Measurements from ENCODE around the gene SUSD3.

The SUSD3 gene

DNA sequence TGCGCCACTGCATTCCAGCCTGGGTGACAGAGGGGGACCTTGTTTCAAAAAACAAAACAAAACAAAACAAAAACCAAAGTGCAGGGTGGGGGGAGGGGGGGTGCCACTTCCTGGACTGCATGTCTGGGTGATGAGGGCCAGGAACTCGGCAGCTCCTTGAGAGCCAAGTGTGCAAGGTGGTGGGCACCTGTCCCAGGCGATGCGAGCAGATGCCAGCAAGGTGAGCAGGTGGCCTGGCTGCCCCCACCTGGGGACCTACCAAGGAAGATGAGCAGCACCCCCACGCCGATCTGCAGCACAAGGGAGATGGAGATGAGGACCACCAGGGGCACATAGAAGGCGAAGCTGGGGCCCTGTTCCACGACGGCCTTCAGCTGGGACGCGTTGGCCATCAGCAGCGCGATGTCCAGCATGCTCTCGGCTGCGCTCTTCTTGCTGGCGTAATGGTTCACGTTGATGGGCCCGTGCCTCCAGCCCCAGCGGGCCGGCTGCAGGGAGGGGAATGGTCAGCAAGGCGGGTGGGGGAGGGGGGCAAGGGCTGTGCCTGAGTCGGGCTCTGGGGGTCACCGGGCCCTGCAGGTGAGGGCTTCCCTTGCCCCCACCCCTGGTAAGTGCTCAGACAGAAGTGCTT is 67.8 kb downstream of the SUSD3 start:
- peak; percentile 57 for DNase-seq

DNA sequence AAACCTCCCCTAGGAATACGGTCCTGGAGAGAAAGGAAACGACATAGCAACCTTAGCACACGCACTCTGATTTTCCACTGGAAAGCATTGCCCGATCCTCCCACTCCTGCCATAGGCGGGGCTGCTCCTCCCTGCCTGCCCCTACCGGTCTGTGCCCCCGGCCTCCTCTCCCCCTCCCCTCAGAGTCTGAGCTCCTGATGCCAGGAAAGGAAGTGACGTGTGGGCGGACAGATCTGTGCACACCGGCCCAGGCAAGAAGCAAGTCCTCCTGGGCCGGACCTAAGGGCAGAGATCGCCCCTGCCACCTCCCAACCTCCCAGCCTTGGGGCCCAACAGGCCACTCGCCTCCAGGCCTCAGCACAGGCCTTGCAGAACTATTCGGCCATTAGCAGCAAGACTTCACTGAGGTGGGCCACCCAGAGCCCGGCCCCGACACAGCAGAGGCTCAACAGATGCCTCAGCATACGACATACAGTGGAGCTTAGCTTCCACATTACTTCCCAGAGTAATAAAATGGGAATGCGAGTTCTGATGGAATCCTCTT is 68.4 kb downstream of the SUSD3 start:
- DNase-seq: peak; percentile 61

DNA sequence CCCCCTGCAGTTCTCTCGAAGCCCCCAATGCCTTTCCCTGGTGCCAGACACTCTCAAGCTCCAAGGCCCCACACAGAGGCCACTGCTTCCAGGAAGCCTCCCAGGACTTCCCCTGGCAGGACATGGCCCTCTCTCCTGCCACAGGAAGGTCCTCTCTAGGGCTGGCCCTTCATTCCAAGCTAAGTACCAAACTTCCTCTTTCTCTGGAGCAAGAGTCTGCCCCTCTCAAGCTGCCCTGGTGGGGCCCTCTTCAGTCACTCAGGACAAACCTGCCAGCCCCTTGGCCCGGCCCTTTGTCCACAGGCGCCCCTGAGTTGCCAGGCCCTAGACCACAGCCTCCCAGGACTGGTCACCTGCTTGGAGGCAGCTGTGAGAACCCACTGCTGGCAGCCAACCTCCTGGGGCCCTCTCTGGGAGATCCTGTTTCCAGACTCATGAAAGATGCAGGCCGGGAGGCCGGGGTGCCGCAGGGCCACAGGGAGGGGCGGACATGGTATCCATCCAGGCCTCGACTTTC is 69.0 kb downstream of the SUSD3 start:
- peak; percentile 63 for DNase-seq

DNA sequence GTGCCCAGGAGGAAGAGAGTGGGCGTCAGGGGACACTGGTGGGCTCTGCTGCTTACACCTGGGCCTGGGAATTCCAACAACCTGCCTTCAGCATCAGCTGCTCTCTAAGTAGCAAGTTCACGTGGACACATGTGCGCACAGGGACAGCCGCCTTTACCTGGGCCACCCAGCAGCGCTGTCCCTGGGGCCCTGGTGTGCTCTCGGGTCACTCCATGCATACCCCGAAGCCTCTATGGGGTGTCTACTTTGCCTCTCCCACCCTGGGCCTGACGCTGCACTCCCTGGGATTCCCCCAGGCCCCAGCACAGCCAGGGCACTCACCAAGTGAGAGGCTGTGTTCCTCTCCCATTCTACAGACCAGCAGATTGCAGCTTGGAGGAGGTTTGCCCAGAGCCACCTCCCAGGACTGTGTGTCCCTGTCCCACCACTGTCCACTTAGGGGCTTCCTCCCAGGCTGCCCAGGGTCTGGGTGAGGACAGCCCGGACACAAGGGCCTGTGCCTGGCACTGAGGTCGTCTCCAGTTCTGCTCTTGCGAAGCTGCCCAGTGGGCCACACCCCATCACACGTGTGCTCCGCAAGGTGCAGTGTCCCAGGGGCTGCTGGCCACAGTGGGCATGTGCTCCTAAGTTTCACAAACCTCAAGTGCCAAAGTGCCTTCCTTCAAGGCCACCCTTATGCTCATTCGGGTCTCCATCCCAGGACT is 69.7 kb downstream of the SUSD3 start:
- no peak for DNase-seq

DNA sequence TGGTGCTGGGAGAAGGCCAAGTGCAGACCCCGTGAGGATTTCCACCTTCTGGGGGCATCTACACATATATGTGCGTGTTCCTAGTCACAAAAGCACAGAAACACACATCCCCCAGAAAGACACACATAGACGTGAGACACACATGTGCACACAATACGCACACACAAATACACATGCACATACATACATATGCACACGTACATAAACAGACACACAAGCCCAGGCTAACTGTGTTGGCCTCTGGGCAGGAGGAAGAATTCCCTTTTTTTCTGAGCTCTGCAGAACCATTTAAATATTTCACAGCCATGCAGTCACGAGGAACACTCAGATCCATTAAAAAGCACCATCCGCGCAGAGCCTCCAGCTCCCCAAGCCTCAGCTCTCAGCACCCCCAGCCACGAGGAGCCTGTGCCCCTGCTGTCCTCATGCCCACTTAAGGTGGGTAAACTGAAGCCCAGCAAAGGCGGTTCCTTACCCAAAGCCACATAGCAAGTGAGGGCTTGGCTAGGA is 70.3 kb downstream of the SUSD3 start:
- no peak for DNase-seq

DNA sequence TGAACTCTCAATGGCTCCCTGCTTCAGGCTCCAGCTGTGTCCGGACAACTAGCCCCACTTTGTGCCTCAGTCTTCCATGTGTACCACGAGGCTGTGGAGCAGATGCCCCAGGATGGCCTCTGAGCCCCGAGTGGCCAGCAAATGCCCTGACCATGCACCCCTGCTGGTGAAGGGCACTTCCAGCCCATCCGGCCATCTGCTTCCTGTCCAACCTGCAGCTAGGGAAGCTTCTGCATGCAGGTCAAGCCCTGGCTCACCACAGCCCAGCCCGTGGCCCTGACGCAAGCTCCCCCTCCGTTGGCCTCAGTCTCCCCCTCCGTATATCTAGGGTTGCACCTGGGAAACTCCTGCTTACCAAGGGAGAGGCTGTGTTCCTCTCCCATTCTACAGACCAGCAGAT is 70.8 kb downstream of the SUSD3 start:
- DNase-seq: peak; percentile 61

DNA sequence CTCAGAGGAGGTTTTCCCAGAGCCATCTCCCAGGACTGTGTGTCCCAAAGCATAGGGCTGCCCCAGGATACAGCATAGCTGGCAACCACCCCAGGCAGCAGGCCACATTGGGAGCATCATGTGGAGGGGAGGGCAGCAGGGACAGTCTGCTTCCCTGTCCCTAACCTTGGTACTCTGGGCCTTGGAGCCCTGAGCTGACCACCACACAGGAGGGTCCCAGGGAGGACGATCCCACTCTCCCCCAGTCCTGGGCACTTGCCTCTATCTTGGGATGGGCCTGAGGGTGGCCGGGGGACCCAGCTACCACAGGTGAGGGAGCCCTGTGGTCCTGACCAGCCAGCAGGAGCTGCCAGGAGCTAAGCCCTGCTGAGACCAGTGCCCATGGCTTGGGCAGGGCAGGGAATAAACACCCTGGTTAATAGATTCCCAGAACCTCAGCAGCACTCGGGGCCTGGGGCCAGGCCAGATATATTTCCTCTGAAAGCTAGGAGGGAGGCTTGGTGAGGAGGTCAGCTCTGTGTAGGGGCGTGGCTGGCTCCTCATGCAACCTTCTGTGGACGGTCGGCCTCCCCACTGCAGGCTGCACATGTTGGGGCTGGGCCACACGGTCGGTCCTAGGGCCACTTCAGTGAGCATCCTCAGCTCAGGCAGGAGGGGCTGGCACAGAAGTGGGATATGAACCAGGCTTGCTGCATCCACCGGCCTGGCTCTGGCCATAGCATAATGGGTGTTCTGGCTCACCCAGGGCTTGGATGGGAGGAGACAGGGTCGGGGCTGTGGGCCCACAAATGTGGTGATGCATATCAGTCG is 71.4 kb downstream of the SUSD3 start:
- DNase-seq: no peak

DNA sequence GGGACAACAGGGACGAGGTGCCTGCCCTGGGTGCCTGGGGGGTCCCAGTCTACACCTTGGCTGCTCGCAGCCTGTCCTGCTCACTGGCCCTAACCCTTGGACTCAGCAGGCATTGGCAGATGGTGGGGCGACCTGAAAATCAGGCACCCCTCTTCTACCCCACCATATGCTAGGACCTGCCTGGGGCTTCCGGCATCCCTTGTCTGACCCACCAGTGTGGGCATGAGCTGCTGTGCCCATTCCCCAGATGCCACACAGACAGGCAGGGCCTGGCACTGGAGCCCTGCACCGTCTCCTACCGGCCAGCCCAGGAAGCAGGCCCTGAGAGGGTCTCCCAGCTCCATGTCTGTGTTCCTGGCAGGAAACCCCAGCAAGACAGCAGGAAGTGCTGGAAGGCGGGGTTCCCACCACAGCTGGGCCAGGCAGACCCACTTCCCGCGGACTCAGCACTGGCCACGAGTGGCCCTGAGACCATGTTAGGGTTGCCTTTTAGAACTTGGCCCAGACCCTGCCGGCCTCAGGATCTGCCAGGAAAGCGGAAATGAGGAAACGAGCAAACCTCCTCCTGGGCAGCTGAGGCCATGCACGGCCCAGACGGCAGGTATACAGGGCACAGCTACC is 72.5 kb downstream of the SUSD3 start:
- peak; percentile 61 for DNase-seq

DNA sequence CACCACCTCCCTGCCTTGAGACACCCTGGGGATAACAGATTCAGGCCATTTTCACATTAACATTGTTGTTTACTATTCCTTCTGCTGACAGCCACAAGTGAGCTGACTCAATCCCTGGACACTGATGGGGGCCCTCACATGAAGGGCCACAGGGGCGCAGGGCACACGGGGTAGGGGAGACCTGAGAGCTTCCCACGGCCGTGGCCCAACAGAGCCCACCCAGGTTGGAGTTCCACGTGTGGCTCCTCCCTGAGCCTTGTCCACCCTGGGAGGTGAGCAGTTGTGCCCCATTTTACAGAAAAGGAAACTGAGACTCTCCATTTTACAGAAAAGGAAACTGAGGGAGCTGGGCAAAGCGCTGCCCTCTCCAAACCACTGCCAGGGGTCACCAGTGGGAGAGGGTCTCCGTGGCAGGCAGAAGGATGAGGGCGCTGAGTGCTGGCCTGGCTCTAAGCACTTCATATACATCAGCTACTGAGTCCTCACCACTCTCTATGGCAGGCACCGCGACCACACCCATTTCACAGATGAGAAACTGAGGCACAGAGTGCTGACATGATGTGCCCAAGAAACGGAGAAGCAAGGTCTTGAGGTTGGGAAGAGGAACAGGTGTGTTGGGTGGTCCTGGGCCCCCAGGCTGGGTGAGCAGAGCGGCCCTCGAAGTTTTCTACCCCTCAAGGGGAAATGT is 73.2 kb downstream of the SUSD3 start:
- DNase-seq: no peak

DNA sequence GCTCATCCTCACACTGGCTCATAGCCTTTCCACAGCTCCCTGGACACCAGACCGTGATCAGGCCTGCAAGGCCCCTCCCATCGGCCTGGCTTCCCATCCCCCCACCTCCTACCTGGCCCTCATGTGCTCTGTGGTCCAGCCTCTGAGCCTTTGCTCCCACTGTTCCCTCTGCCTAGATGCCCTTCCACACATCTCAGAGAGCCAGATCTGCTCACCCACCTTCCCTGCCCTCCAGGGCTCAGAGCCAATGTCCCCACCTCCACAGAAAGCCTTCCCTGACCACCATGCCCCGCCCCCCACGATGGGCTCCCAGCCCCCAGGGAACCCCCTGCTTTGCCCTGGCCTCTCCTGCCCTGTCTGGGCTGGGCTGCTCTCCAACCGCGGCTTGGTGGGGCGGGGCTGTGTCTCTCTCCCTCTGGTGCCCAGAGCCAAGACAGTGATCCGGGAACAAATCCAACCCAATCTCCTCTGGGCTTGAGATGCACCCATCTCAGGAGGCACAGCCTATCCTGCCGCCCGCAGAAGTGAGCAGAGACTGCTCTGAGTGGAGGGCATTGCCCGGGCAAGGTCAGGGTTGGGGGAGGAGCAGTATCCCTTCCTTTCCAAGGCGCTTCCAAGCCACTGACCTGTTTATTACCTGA is 73.9 kb downstream of the SUSD3 start:
- DNase-seq: peak; percentile 63

DNA sequence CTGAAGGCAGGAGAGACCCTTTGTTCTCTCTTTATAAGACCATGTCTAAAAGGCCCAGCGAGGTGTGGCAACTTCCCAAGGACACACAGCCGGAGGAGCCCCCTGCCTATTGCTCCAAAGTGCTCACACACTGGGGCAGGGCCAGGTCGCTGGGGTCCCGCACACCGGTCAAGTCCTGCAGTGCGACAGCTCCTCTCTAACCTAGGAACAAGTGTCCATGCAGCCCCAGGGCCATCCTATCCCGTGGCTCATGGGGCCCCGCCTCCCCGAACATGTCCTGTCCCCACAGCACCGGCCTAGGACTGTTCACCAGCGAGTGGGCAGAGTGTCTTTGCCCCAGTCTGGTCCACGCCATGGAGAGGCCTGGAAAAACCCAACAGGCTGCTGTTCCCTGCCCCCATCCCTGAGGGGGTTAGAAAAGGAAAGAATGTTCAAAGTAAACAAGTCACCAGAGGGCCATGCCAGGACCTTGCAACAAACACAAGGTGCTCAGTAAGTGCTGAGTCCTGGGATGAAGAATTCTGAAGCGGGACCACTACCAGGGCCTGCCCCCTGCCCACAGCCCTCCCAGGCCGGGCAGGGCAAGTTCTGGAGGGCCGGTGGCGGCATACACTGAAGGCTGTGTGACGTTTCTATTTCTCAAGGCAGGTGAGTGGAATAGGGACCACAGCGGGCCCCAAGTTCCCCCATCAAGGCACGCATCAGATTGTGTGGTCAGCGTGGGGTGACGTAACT is 74.6 kb downstream of the SUSD3 start:
- peak; percentile 69 for DNase-seq

DNA sequence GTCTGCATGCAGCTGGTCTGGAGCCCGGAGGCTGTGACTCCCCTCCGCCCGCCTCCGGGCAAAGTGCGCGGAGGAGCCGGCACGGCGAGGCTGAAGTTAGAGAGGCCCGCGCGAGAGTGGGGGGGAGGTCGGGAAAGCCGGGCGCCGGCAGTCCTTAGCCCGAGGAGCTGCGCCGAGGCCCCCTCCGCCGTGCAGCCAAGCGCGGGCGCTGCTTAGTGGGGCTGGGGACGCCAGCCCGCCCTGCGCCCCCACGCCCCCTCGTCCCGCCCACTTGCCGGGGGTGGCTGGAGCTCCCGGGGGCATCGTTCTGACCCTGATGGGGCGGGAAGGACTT is 75.1 kb downstream of the SUSD3 start:
- DNase-seq: peak; percentile 84

DNA sequence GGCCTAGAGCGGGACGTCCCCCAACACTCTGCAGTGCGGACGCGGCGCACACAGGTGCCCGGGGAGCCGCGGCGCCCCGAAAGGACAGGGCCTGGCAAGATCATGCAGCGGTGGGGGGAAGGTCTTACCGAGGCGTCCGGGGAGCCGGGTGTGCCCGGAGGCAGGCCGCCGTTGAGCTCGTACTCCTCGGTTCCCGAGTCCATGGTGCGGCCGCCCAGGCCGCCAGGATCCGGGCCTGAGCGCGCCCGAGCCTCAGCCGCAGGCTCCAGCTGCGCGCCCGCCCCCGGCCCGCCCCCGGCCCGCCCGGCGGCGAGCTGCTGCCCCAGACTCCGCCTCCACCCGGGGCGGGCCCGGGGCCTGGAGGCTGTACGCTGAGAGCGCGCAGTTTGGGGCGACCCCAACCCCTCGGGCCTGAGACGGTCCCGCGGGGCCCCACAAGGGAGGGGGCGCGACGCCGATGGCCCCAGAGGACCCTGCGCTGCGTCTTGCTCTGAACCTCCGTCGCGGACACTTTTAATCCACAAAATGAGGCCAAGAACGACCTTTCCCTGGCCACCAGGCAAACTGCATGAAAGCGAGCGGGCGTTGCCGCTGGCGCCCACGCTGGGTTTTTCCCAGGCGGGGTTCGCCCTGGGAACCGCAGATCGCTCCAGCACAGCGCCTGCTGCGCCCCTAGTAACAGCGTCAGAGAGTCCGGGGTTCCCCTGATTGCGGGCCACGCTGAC is 75.7 kb downstream of the SUSD3 start, which contains the start of gene NINJ1:
TSS of gene NINJ1 (minus strand) at position 237 of the 725 bp plus-strand sequence. CDS start at position 203, 34 bp downstream.
- DNase-seq: peak; percentile 96
